ENCODE results near the gene LEFTY1. TPM values are rescaled to one million over a fixed set of nuclear protein-coding genes. Genes with fewer than 3 reads are reported as not detected.
A peak's percentile ranks its signal among the peaks of the same experiment; 100 is the strongest.

LEFTY1 gene
- total and polyA plus RNA-seq, 2 of the 13 experiments (the other 11 are each of a cell fraction or from before 2014, with no cell fraction given), result 0.29 to 0.79 TPM

DNA sequence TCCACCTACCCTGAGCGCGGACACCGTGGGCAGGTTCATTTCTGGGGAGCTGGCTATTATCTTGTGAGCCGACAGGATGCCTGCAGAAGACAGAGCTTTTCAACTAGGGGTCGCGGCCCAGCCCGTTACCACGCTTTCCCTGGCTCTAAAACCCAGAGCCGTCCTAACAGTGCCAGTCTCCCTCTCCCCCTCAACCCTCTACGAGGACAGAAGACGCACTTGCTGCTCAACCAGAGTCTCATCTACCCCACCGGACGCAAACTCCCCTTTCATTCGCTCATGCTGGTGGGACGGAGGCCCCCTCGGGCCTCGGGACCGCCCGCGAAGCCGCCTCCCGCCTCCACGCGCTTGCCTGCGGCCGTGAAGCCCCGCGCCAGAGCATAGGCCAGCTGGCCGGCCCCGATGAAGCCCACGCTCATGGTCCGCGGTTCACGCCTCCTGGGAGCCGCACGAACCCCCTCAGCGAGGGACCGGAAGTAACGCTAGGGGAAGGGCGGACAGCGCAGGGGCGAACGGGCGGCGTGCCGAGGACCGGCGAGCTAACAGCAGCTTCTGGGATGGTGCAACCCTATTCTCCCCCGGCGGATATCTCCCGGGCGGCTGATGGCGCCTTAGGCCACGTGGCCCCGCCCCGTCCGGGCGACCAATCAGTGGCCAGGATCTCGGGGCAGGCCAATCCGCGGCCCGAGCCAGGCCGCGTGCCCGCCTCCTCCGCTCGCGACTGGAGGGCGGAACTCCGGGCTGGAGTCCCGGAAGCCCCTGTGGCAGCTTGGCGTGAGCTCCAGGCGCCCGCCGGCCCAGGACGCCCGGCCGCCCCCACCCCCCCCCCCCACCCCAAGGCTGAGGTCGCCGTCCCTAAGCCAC is 35.0 kb upstream of the LEFTY1 start, which contains the start of gene PYCR2 (continued):
- TF ChIP-seq ZNF556 (CRISPR knock-in tag; IDR thresholded peaks at IDR 0.05; ENCODE audit: borderline replicate concordance), result no peak; the same call in 1 of the 2 replicates
- no peak for TF ChIP-seq FOXP1 (IDR thresholded peaks at IDR 0.05)
- no peak for TF ChIP-seq FOXP1 (CRISPR knock-in tag; IDR thresholded peaks at IDR 0.05)
- TF ChIP-seq, protein P1, sequence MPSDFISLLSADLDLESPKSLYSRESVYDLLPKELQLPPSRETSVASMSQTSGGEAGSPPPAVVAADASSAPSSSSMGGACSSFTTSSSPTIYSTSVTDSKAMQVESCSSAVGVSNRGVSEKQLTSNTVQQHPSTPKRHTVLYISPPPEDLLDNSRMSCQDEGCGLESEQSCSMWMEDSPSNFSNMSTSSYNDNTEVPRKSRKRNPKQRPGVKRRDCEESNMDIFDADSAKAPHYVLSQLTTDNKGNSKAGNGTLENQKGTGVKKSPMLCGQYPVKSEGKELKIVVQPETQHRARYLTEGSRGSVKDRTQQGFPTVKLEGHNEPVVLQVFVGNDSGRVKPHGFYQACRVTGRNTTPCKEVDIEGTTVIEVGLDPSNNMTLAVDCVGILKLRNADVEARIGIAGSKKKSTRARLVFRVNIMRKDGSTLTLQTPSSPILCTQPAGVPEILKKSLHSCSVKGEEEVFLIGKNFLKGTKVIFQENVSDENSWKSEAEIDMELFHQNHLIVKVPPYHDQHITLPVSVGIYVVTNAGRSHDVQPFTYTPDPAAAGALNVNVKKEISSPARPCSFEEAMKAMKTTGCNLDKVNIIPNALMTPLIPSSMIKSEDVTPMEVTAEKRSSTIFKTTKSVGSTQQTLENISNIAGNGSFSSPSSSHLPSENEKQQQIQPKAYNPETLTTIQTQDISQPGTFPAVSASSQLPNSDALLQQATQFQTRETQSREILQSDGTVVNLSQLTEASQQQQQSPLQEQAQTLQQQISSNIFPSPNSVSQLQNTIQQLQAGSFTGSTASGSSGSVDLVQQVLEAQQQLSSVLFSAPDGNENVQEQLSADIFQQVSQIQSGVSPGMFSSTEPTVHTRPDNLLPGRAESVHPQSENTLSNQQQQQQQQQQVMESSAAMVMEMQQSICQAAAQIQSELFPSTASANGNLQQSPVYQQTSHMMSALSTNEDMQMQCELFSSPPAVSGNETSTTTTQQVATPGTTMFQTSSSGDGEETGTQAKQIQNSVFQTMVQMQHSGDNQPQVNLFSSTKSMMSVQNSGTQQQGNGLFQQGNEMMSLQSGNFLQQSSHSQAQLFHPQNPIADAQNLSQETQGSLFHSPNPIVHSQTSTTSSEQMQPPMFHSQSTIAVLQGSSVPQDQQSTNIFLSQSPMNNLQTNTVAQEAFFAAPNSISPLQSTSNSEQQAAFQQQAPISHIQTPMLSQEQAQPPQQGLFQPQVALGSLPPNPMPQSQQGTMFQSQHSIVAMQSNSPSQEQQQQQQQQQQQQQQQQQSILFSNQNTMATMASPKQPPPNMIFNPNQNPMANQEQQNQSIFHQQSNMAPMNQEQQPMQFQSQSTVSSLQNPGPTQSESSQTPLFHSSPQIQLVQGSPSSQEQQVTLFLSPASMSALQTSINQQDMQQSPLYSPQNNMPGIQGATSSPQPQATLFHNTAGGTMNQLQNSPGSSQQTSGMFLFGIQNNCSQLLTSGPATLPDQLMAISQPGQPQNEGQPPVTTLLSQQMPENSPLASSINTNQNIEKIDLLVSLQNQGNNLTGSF (CRISPR knock-in tag; IDR thresholded peaks at IDR 0.05), result 0 out of 2 replicates have a peak, but pooled peaks have one; percentile 36
- TF ChIP-seq ZNF34 (CRISPR knock-in tag; IDR thresholded peaks at IDR 0.05; ENCODE audit: borderline replicate concordance), result no peak
- peak; percentile 92 for TF ChIP-seq SAP130 (CRISPR knock-in tag; IDR thresholded peaks at IDR 0.05; ENCODE audit: low read depth)
- peak; percentile 82; the same call in 1 of the 3 replicates for TF ChIP-seq MXI1 (IDR thresholded peaks at IDR 0.05; ENCODE audit: borderline replicate concordance, low read depth, low read length)
- 0 out of 2 replicates have a peak, but pooled peaks have one; percentile 41 for TF ChIP-seq FOXK1 (CRISPR knock-in tag; IDR thresholded peaks at IDR 0.05; ENCODE audit: borderline replicate concordance, low read depth)
- TF ChIP-seq, protein P2, sequence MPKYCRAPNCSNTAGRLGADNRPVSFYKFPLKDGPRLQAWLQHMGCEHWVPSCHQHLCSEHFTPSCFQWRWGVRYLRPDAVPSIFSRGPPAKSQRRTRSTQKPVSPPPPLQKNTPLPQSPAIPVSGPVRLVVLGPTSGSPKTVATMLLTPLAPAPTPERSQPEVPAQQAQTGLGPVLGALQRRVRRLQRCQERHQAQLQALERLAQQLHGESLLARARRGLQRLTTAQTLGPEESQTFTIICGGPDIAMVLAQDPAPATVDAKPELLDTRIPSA (CRISPR knock-in tag; IDR thresholded peaks at IDR 0.05; ENCODE audit: borderline replicate concordance), result peak; percentile 93
- TF ChIP-seq, protein P3, sequence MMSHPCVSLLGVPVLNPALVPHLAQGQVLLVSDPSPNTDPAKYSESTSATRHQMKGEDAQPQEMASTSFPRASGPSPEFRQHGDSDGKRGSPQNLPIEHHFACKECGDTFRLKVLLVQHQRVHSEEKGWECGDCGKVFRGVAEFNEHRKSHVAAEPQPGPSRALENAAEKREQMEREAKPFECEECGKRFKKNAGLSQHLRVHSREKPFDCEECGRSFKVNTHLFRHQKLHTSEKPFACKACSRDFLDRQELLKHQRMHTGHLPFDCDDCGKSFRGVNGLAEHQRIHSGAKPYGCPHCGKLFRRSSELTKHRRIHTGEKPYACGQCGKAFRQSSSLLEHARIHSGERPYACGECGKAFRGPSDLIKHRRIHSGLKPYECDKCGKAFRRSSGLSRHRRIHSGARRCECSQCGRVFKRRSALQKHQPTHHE (CRISPR knock-in tag; IDR thresholded peaks at IDR 0.05; ENCODE audit: borderline replicate concordance), result peak; percentile 74; the same call in 1 of the 2 replicates
- TF ChIP-seq, protein P4, sequence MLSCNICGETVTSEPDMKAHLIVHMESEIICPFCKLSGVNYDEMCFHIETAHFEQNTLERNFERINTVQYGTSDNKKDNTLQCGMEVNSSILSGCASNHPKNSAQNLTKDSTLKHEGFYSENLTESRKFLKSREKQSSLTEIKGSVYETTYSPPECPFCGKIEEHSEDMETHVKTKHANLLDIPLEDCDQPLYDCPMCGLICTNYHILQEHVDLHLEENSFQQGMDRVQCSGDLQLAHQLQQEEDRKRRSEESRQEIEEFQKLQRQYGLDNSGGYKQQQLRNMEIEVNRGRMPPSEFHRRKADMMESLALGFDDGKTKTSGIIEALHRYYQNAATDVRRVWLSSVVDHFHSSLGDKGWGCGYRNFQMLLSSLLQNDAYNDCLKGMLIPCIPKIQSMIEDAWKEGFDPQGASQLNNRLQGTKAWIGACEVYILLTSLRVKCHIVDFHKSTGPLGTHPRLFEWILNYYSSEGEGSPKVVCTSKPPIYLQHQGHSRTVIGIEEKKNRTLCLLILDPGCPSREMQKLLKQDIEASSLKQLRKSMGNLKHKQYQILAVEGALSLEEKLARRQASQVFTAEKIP (CRISPR knock-in tag; IDR thresholded peaks at IDR 0.05; ENCODE audit: borderline replicate concordance), result no peak
- TF ChIP-seq ZSCAN20 (CRISPR knock-in tag; IDR thresholded peaks at IDR 0.05; ENCODE audit: borderline replicate concordance), result 0 out of 2 replicates have a peak, but pooled peaks have one; percentile 13
- TF ChIP-seq, protein P5, sequence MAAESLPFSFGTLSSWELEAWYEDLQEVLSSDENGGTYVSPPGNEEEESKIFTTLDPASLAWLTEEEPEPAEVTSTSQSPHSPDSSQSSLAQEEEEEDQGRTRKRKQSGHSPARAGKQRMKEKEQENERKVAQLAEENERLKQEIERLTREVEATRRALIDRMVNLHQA (CRISPR knock-in tag; IDR thresholded peaks at IDR 0.05), result no peak
- peak; percentile 88 for TF ChIP-seq KAT8 (CRISPR knock-in tag; IDR thresholded peaks at IDR 0.05)
- TF ChIP-seq MBD4 (IDR thresholded peaks at IDR 0.05; ENCODE audit: borderline replicate concordance, low read length), result no peak
- peak; percentile 47; the same call in 1 of the 2 replicates for TF ChIP-seq ZNF335 (CRISPR knock-in tag; IDR thresholded peaks at IDR 0.05)
- no peak for TF ChIP-seq SSRP1 (CRISPR knock-in tag; IDR thresholded peaks at IDR 0.05)
- TF ChIP-seq, protein P6, sequence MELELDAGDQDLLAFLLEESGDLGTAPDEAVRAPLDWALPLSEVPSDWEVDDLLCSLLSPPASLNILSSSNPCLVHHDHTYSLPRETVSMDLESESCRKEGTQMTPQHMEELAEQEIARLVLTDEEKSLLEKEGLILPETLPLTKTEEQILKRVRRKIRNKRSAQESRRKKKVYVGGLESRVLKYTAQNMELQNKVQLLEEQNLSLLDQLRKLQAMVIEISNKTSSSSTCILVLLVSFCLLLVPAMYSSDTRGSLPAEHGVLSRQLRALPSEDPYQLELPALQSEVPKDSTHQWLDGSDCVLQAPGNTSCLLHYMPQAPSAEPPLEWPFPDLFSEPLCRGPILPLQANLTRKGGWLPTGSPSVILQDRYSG (CRISPR knock-in tag; IDR thresholded peaks at IDR 0.05), result no peak
